Astrocyte of the spinal cord (primary cell): ENCODE data around the gene LSM4.

Experiments used
- DNase-seq: peaks from one replicate; pipeline ENCODE4 v3.0.0; 2011; ENCODE audit warnings: low read depth, low spot score
- H3K4me3 ChIP-seq: 2 replicates; pipeline ENCODE4 v1.5.1; 2011; ENCODE audit warnings: low read depth, mild to moderate bottlenecking, low read length, moderate library complexity
- CTCF ChIP-seq: IDR thresholded peaks from 2 replicates; pipeline ENCODE4 v1.5.1; 2012; ENCODE audit warnings: low read depth, mild to moderate bottlenecking, low read length, inconsistent platforms
- in situ Hi-C: cut with HindIII; loops from 2 replicates; pipeline ENCODE4 v1.10.0; 2017; ENCODE audit warnings: low sequenced_read_pairs

The LSM4 gene

DNA sequence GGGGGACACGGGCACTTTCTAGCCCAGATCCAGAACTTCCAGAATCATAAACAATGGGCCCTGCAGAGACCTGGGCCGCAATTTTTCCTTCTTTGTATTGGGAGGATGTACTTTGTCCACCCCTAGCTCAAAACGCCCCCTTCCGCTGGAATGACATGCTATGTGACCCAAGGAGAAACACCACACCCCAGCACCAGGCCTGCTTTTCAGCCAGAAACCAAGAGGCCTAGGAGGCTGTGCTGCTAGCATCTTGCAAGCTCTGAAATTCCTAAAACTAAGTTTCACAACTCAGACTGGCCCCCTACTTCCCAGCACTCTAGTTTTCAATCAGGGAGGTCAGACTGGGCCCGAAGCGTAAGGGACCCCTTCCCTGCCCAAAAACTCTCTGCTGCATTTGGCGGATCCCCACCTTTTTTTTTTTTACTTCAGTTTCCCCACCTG lies 538 bp downstream of the LSM4 start:
- in situ Hi-C loops, result no loop called here
- TF ChIP-seq CTCF, result peak; percentile 37
- H3K4me3 ChIP-seq, result peak overlapping the region; percentile 82
- DNase-seq, result peak; percentile 59

GRCh38 chr19:18321734-18322102 lies 1.2 kb downstream of the LSM4 start:
- peak overlapping the region; percentile 82 for H3K4me3 ChIP-seq
- TF ChIP-seq CTCF, result no peak
- DNase-seq, result peak; percentile 2
- in situ Hi-C loops, result no loop called here

GRCh38 chr19:18320865-18321733 lies 1.8 kb downstream of the LSM4 start:
- in situ Hi-C loops, result no loop called here
- no peak for DNase-seq
- no peak for TF ChIP-seq CTCF
- no peak overlapping the region for H3K4me3 ChIP-seq

DNA sequence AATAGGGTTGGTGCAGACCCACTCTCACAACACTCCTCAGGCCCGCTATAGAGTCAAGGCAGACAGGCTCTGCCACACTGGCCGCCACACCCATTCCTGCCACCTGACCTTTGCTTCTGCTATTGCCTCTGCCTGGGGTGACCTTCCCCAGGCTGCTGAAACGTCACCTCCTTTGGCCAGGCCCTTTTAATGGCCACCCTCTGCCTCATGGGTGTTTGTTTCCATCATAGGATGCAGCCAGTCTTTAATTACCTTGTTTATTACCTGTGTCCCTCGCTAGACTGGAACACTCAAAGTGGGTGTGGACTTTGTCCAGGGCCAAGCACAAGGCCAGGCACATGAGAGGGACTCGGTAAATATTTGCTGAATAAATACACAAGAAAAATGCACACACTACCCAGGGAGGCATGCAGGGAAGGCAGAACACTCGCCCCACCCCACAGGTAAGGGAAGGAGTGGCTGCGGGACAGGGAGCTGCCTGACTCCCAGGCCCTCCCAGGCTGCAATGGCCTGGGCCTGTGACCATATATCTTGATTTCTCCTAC lies 3.2 kb downstream of the LSM4 start:
- no peak for DNase-seq
- in situ Hi-C loops, result no loop called here
- H3K4me3 ChIP-seq, result no peak overlapping the region
- TF ChIP-seq CTCF, result no peak

DNA sequence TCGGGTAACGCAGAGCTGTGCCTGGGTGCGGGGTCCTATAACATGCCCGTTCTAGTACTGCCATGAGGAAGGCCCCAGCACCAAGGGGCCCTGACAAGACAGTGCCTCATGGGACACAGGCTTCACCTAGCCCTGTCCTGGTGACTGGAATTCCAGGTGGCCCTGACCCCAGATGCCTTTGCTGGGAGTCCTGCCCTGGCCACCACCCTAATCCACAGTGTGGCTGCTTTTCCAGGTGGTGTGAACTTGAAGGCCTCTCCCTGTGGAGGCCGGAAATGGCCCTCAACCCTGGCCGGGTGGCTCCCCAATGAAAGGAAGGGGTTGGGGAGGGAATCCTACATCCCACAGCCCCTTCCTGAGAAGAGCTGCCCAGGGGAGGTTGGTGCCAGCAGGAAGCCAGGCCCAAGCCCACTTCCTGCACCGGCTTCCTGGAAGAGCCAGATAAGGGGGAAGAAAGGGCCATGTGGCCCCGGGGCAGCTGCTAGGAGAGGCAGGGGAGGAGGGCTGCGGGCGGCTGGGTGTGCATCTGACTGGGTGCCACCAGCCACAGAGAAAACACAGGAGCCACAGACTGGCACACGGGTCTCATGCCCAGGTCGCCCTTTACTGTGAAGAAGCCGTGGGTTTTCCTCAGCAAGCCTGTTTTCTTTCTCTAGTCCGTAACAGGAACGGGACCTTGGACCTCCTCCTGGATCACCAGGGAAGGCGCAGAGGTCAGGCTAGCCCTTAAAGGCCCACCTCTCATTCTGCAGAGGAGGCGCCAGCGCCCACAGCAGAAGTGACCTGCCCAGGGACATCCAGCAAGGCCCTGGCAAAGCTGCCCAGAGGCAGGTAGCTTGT lies 4.7 kb downstream of the LSM4 start:
- H3K4me3 ChIP-seq, result no peak overlapping the region
- TF ChIP-seq CTCF, result no peak
- no peak for DNase-seq
- in situ Hi-C loops, result no loop called here

GRCh38 chr19:18313398-18313797 lies 9.5 kb downstream of the LSM4 start:
- in situ Hi-C loops, result no loop called here
- no peak for TF ChIP-seq CTCF
- H3K4me3 ChIP-seq, result no peak overlapping the region
- DNase-seq, result no peak
